ENCODE measurements around the gene TSSK6. TPM values are rescaled to one million over a fixed set of nuclear protein-coding genes. Genes with fewer than 3 reads are reported as not detected.
"Not testable (repeated sequence)": the region's sequence is repeated elsewhere in the genome, so short reads cannot be mapped to it uniquely, and the experiment has no call there.

TSSK6 gene
- polyA plus RNA-seq, 3 donors, result 0.92 to 1.3 (median 0.97) TPM

- peak; percentile 84 to 90 (median 85) for DNase-seq (ENCODE audit: low read depth in 3 of 3, low spot score in 2 of 3)
Observed at GRCh38 chr19:19488875-19489690, 26.3 kb downstream of the TSSK6 start.

GRCh38 chr19:19487950-19488874 is 27.1 kb downstream of the TSSK6 start:
- DNase-seq (ENCODE audit: low read depth in 3 of 3, low spot score in 2 of 3), result no peak

DNA sequence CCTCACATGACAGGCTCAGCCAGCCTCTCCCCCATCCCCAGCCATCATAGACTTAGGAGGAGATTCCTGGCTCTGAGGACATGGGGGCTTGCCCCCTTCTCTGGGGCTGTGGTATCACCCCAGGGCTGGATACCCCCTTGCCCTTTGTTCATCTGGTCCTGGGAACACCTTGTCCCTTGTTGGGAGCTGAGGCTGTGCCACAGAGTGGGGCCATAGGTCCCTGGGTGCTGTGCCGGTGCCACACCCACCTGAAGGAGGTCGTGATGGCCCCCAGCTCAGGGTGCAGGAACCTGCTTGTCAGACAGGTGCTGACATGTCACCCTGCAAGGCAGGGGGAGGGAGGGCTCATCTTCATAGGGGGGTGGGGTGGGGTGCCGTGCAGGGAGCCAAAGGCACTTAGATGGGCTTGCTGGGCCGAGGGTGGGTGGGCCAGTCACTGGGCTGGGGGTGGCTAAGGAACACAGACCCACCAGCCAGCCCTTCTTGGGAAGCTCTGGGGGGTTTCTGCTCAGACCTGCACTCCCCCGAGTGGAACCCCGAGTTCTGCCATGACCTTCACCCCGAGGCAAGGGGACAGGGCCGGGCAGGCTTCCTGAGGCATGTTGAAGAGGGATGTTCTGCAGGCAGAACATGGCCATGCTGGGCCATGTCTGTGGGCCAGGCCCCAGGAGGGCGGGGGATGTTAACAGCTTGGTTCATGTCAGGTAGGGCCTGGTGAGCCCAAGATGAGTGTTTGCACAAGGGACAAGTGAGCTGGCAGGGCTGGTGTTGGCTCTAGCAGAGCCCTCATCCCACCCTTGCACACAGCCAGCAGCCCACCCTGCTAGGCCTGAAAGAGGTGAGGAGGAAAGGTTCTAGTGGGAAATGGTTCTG is 28.0 kb downstream of the TSSK6 start:
- no peak for DNase-seq (ENCODE audit: low read depth in 3 of 3, low spot score in 2 of 3)

DNA sequence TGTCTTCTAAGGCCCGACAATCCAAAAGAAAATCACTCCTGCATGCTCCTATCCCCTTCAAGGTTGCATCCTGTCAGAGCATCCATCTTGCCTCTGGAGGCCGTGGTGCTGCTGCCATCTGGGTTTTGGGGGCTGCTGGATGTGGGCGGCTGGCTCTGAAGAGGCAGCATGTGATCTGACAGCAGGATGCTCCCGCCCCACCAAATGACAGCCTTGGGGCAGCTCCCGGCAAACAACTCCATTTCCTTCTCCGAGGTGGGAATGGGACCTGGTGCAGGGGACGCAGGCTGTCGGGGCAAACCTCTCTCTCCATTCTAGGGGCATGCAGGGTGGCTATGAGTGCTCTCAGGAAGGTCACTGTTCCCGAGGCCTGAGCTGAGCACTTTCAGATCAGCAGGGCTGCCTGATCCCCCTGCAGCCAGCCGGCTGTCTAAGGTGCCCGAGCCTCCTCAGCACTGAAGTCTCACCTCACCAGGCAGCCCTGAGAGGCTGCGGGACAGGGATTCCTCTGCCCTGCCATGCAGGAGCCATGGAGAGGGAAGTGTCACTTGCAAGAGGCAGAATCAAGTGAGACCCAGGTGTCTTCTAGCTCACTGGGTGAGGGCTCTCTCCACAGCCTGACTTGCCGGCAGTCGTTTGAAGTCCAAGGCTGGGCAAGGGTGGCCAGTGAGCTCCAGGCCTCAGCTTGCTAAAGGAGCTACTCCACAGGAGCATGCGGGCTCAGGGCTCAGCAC is 28.8 kb downstream of the TSSK6 start:
- DNase-seq (ENCODE audit: low read depth in 3 of 3, low spot score in 2 of 3), result no peak

GRCh38 chr19:19485998-19486290 is 29.4 kb downstream of the TSSK6 start:
- DNase-seq (ENCODE audit: low read depth in 3 of 3, low spot score in 2 of 3), result no peak

GRCh38 chr19:19485161-19485997 is 30.0 kb downstream of the TSSK6 start:
- no peak for DNase-seq (ENCODE audit: low read depth in 3 of 3, low spot score in 2 of 3)

GRCh38 chr19:19482809-19483596 is 32.3 kb downstream of the TSSK6 start:
- no peak for DNase-seq (ENCODE audit: low read depth in 3 of 3, low spot score in 2 of 3)

GRCh38 chr19:19480688-19481087 is 34.7 kb downstream of the TSSK6 start:
- DNase-seq (ENCODE audit: low read depth in 3 of 3, low spot score in 2 of 3), result no peak

- no peak for DNase-seq (ENCODE audit: low read depth in 3 of 3, low spot score in 2 of 3)
Observed at GRCh38 chr19:19477705-19478383, 37.5 kb downstream of the TSSK6 start.

GRCh38 chr19:19475849-19476828 is 39.2 kb downstream of the TSSK6 start:
- DNase-seq (ENCODE audit: low read depth in 3 of 3, low spot score in 2 of 3), result no peak

- DNase-seq (ENCODE audit: low read depth in 3 of 3, low spot score in 2 of 3), result no peak
Observed at GRCh38 chr19:19475015-19475765, 40.2 kb downstream of the TSSK6 start.

DNA sequence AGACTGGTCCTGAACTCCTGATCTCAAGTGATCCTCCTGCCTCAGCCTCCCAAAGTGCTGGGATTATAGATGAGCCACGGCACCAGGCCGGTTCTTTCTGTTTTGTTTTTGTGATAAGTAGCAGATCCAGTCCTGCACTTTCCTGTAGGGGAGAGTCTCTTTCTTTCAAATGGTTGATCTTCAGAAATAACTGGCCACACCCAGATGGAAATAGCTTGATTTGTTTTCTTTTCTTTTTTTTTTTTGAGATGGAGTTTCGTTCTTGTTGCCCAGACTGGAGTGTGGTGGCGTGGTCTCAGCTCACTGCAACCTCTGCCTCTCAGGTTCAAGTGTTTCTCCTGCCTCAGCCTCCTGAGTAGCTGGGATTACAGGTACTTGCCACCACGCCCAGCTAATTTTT is 43.2 kb downstream of the TSSK6 start:
- not testable (repeated sequence) for DNase-seq (ENCODE audit: low read depth in 3 of 3, low spot score in 2 of 3)

- DNase-seq (ENCODE audit: low read depth in 3 of 3, low spot score in 2 of 3), result no peak
Observed at GRCh38 chr19:19471682-19472081, 43.7 kb downstream of the TSSK6 start.

- DNase-seq (ENCODE audit: low read depth in 3 of 3, low spot score in 2 of 3), result no peak
Observed at GRCh38 chr19:19470579-19470978, 44.8 kb downstream of the TSSK6 start.

DNA sequence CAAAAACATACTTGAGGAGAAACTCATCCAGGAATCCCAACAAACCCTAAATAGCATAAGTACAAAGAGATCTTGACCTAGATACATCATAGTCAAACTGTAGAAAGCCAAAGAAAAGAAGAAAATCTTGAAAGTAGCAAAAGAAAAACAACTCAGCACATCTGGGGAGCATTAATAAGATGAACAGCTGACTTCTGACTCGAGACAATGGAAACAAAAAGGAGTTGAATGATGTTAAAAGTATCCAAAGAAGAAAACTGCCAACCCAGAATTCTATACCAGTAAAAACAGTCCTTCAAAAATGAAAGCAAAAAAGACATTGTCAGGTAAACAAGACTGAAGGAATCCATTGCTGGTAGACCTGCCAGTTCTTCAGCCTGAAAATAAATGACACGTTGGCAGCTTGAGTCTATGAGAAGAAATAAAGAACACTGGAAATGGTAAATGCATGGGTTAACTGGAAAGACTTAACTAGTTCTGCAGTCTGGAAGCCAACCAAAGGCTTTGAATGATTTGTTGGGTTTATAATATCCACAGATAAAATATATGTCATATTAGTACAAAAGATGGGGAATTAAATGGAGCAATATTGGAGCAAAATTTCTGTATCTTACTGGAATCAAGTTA is 46.8 kb downstream of the TSSK6 start:
- no peak for DNase-seq (ENCODE audit: low read depth in 3 of 3, low spot score in 2 of 3)

DNA sequence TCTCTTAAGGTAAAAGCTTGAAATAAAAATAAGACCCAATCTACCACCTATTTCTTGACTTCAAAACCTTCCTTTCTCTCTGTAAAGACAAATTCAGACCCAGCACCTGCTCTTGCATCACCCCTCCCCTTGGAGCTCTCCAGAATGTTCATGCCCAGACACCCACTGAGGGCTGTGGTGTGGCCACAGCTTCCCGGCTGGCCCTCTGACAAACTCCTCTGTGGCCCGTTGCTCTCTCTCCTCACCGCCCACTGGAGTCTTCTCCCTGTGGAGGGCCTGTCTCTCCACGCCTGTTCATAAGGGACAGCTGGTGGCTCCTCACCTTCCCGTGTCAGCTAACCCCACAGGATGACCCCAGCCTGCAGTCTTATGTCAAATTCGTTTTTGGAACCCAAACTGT is 49.1 kb downstream of the TSSK6 start:
- no peak for DNase-seq (ENCODE audit: low read depth in 3 of 3, low spot score in 2 of 3)

Measured in right renal cortex interstitium (tissue), 3 donors.